Measurements from ENCODE around the gene PLXNB3.

DNA sequence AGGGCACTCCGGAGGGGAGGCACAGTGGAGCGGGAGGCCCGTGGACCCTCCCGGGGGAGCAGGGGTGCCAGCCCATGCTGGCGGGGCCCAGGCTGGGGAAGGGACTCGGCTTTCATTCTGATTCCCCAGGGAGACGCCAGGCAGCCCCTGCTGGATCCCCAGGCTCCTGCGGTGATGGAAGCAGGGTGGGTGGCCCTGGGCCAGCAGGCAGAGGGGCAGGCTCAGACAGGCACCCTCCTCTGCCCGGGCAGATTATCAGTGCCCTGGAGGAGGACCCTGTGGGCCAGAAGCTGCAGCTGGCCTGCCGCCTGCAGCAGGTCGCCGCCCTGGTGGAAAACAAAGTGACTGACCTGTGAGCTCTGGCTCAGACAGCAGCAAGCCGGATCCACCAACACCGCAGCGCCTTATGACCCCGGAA lies 14.6 kb downstream of the PLXNB3 start:
- TF ChIP-seq, protein P1, sequence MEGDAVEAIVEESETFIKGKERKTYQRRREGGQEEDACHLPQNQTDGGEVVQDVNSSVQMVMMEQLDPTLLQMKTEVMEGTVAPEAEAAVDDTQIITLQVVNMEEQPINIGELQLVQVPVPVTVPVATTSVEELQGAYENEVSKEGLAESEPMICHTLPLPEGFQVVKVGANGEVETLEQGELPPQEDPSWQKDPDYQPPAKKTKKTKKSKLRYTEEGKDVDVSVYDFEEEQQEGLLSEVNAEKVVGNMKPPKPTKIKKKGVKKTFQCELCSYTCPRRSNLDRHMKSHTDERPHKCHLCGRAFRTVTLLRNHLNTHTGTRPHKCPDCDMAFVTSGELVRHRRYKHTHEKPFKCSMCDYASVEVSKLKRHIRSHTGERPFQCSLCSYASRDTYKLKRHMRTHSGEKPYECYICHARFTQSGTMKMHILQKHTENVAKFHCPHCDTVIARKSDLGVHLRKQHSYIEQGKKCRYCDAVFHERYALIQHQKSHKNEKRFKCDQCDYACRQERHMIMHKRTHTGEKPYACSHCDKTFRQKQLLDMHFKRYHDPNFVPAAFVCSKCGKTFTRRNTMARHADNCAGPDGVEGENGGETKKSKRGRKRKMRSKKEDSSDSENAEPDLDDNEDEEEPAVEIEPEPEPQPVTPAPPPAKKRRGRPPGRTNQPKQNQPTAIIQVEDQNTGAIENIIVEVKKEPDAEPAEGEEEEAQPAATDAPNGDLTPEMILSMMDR (IDR thresholded peaks at IDR 0.05): peak; percentile 38
- no peak for TF ChIP-seq ZFX (IDR thresholded peaks at IDR 0.05; ENCODE audit: borderline replicate concordance)

All from 22Rv1 (cell line).